H9 (cell line): Measurements from ENCODE around the gene UNC45A. TPM values are rescaled to one million over a fixed set of nuclear protein-coding genes. Genes with fewer than 3 reads are reported as not detected.

Source experiments
- DNase-seq: peaks from one replicate; pipeline ENCODE4 v3.0.0-alpha.2; 2017
- H2AFZ ChIP-seq: one replicate; pipeline ENCODE4 v1.6.1; 2013; ENCODE audit warnings: mild to moderate bottlenecking, low read length, control low read depth, moderate library complexity
- H2AK5ac ChIP-seq: 2 replicates; pipeline ENCODE4 v1.6.1; 2013; ENCODE audit warnings: low read length, control low read depth, mixed read lengths; ENCODE audit not compliant: insufficient read length
- H2BK120ac ChIP-seq: one replicate; pipeline ENCODE4 v1.6.1; 2013; ENCODE audit warnings: low read depth, mild to moderate bottlenecking, low read length, control low read depth, inconsistent platforms; ENCODE audit not compliant: poor library complexity, severe bottlenecking
- H2BK12ac ChIP-seq: 2 replicates; pipeline ENCODE4 v1.6.1; 2013; ENCODE audit warnings: low read length, control low read depth, mixed read lengths, low read depth; ENCODE audit not compliant: insufficient read length
- H2BK15ac ChIP-seq: 2 replicates; pipeline ENCODE4 v1.6.1; 2013; ENCODE audit warnings: low read depth, low read length, control low read depth
- H2BK20ac ChIP-seq: one replicate; pipeline ENCODE4 v1.6.1; 2013; ENCODE audit warnings: low read depth, mild to moderate bottlenecking, low read length, control low read depth, inconsistent platforms; ENCODE audit not compliant: poor library complexity, severe bottlenecking
- H2BK5ac ChIP-seq: 2 replicates; pipeline ENCODE4 v1.6.1; 2013; ENCODE audit warnings: low read length, control low read depth, mixed read lengths; ENCODE audit not compliant: insufficient read length
- H3K14ac ChIP-seq: 2 replicates; pipeline ENCODE4 v1.6.1; 2013; ENCODE audit warnings: low read length, control low read depth; ENCODE audit not compliant: insufficient read depth
- H3K18ac ChIP-seq: 2 replicates; pipeline ENCODE4 v1.6.1; 2013; ENCODE audit warnings: low read depth, mild to moderate bottlenecking, mixed read lengths, low read length, control low read depth; ENCODE audit not compliant: insufficient read length
- H3K23ac ChIP-seq: 2 replicates; pipeline ENCODE4 v1.6.1; 2013; ENCODE audit warnings: low read length, control low read depth, mixed read lengths, low read depth; ENCODE audit not compliant: insufficient read length
- H3K23me2 ChIP-seq: 2 replicates; pipeline ENCODE4 v1.6.1; 2013; ENCODE audit warnings: low read depth, mild to moderate bottlenecking, mixed read lengths, low read length, control low read depth; ENCODE audit not compliant: insufficient read length, poor library complexity, severe bottlenecking
- H3K27ac ChIP-seq: 2 replicates; pipeline ENCODE4 v1.5.1; 2013; ENCODE audit warnings: low read length, control low read depth, mixed read lengths, low read depth; ENCODE audit not compliant: insufficient read length
- H3K27me3 ChIP-seq: 2 replicates; pipeline ENCODE4 v1.6.1; 2013; ENCODE audit warnings: low read length, control low read depth, inconsistent platforms; ENCODE audit not compliant: insufficient read depth
- H3K4ac ChIP-seq: 2 replicates; pipeline ENCODE4 v1.6.1; 2013; ENCODE audit warnings: low read depth, mild to moderate bottlenecking, control low read depth, inconsistent platforms, low read length, moderate library complexity
- H3K4me1 ChIP-seq: 2 replicates; pipeline ENCODE4 v1.6.1; 2013; ENCODE audit warnings: low read length, control low read depth, inconsistent platforms; ENCODE audit not compliant: insufficient read depth
- H3K4me2 ChIP-seq: 2 replicates; pipeline ENCODE4 v1.6.1; 2013; ENCODE audit warnings: low read length, control low read depth, mixed read lengths; ENCODE audit not compliant: insufficient read length, insufficient read depth
- H3K56ac ChIP-seq: 2 replicates; pipeline ENCODE4 v1.6.1; 2013; ENCODE audit warnings: low read depth, mild to moderate bottlenecking, mixed read lengths, low read length, control low read depth; ENCODE audit not compliant: insufficient read length
- H3K79me1 ChIP-seq: 2 replicates; pipeline ENCODE4 v1.6.1; 2013; ENCODE audit warnings: low read depth, mild to moderate bottlenecking, moderate library complexity, low read length, control low read depth, inconsistent platforms; ENCODE audit not compliant: insufficient read depth, poor library complexity, severe bottlenecking
- H3K79me2 ChIP-seq: 2 replicates; pipeline ENCODE4 v1.6.1; 2013; ENCODE audit warnings: low read length, control low read depth, inconsistent platforms; ENCODE audit not compliant: insufficient read depth
- H3K9ac ChIP-seq: 2 replicates; pipeline ENCODE4 v1.6.1; 2013; ENCODE audit warnings: low read length, control low read depth, mixed read lengths; ENCODE audit not compliant: insufficient read length; ENCODE audit errors: extremely low read depth
- H3K9me3 ChIP-seq: one replicate; pipeline ENCODE4 v1.6.1; 2013; ENCODE audit warnings: low read depth, low read length, inconsistent platforms; ENCODE audit not compliant: control insufficient read depth
- H3T11ph ChIP-seq: one replicate; pipeline ENCODE4 v1.6.1; 2013; ENCODE audit warnings: mild to moderate bottlenecking, low read length, control low read depth, inconsistent platforms
- H4K20me1 ChIP-seq: one replicate; pipeline ENCODE4 v1.6.1; 2013; ENCODE audit not compliant: control insufficient read depth, insufficient read length, insufficient read depth
- H4K5ac ChIP-seq: 2 replicates; pipeline ENCODE4 v1.6.1; 2013; ENCODE audit warnings: low read depth, mild to moderate bottlenecking, mixed read lengths, low read length, control low read depth; ENCODE audit not compliant: insufficient read length
- H4K8ac ChIP-seq: replicated peaks from 2 replicates; pipeline ENCODE4 v1.6.1; 2013; ENCODE audit warnings: low read length, control low read depth, mixed read lengths, low read depth; ENCODE audit not compliant: insufficient read length
- H4K91ac ChIP-seq: 2 replicates; pipeline ENCODE4 v1.6.1; 2013; ENCODE audit warnings: low read depth, mild to moderate bottlenecking, moderate library complexity, mixed read lengths, low read length, control low read depth; ENCODE audit not compliant: insufficient read length
- H3K27ac Mint-ChIP-seq, 3 experiments: 2 replicates in 2 of 3; 3 replicates in 1 of 3; pipeline ENCODE4 v1.8.0; 2020 to 2021; ENCODE audit warnings: mixed read lengths in 3 of 3, mild to moderate bottlenecking in 1 of 3, moderate library complexity in 1 of 3
- H3K27me3 Mint-ChIP-seq: 2 replicates; pipeline ENCODE4 v1.8.0; 2021; ENCODE audit warnings: low read depth, mild to moderate bottlenecking, moderate library complexity, mixed read lengths
- H3K36me3 Mint-ChIP-seq, 3 experiments: 2 replicates in 2 of 3; 3 replicates in 1 of 3; pipeline ENCODE4 v1.8.0; 2020 to 2021; ENCODE audit warnings: low read depth in 3 of 3, mixed read lengths in 3 of 3; ENCODE audit not compliant: insufficient read depth in 1 of 3
- H3K4me1 Mint-ChIP-seq, 2 experiments: 2 replicates each; pipeline ENCODE4 v1.8.0; 2020; ENCODE audit warnings: mixed read lengths in 2 of 2
- H3K4me3 Mint-ChIP-seq, 2 experiments: 2 replicates in 1 of 2; 3 replicates in 1 of 2; pipeline ENCODE4 v1.8.0; 2020 to 2021; ENCODE audit warnings: mild to moderate bottlenecking in 2 of 2, mixed read lengths in 2 of 2, moderate library complexity in 1 of 2
- H3K9me3 Mint-ChIP-seq, 2 experiments: 2 replicates in 1 of 2; 3 replicates in 1 of 2; pipeline ENCODE4 v1.8.0; 2020; ENCODE audit warnings: mild to moderate bottlenecking in 2 of 2, mixed read lengths in 2 of 2, moderate library complexity in 1 of 2
- CTCF ChIP-seq: fragments of 200-600 bp; sonication (generic); conservative IDR thresholded peaks from 3 replicates; pipeline ENCODE4 v1.8.0; 2021; ENCODE audit warnings: antibody characterized with exemption, mild to moderate bottlenecking
- WGBS: extraction: QIAGEN DNeasy Blood & Tissue Kit; methylation state at CpG from one replicate; pipeline ENCODE4 v1.1.7; 2013; ENCODE audit warnings: missing lambda C conversion rate, low lambda C conversion rate, mixed read lengths; ENCODE audit not compliant: insufficient read length; ENCODE audit errors: extremely low coverage; 5-methylcytosine and 5-hydroxymethylcytosine counted together
- total RNA-seq: library from RNA; stranded (reverse); gene quantifications from 2 replicates; pipeline ENCODE4 v1.2.1, GENCODE V29; 2021

UNC45A gene
- total RNA-seq, 1 experiment from 2014 or later, result 84.6 TPM

GRCh38 chr15:90913398-90913944, 21.6 kb upstream of the UNC45A start:
- no peak overlapping the region for H2AK5ac ChIP-seq
- H3K4me1 ChIP-seq, result no peaks in the 10 kb centered on the region
- no peaks in the 10 kb centered on the region for H3K79me1 ChIP-seq
- no peak overlapping the region for H3K4me3 Mint-ChIP-seq
- H3K27ac Mint-ChIP-seq, result peak overlapping the region in 1 of 3 experiments; percentile 11; a peak in 1 of 7 replicates
- H3K14ac ChIP-seq, result no peak overlapping the region
- no peak overlapping the region for H2AFZ ChIP-seq
- H3K36me3 Mint-ChIP-seq, result peaks cover 2 to 50% (median 10%) of the 10 kb centered on the region in 3 experiments; a peak in 5 of 7 replicates
- no peaks in the 10 kb centered on the region for H3K27me3 Mint-ChIP-seq
- H2BK20ac ChIP-seq, result no peak overlapping the region
- H3K27ac ChIP-seq, result no peak overlapping the region
- H3T11ph ChIP-seq, result no peak overlapping the region
- no peak overlapping the region for H2BK5ac ChIP-seq
- no peak overlapping the region for H4K91ac ChIP-seq
- TF ChIP-seq CTCF, result no peak
- no peak overlapping the region for H2BK120ac ChIP-seq
- H3K27me3 ChIP-seq, result no peaks in the 10 kb centered on the region
- H3K56ac ChIP-seq, result no peak overlapping the region
- no peaks in the 10 kb centered on the region for H4K20me1 ChIP-seq
- no peak for DNase-seq
- H3K9me3 Mint-ChIP-seq, result no peaks in the 10 kb centered on the region
- no peaks in the 10 kb centered on the region for H3K23me2 ChIP-seq
- H3K9ac ChIP-seq, result no peak overlapping the region
- H3K79me2 ChIP-seq, result no peaks in the 10 kb centered on the region
- no peak overlapping the region for H4K5ac ChIP-seq
- no peak overlapping the region for H3K18ac ChIP-seq
- no peak overlapping the region for H3K23ac ChIP-seq
- H2BK12ac ChIP-seq, result no peak overlapping the region
- no CpG with 5 or more reads among the region's 12 CpGs for WGBS
- H4K8ac ChIP-seq, result no peak overlapping the region
- H3K4me1 Mint-ChIP-seq, result peaks cover 3 to 8% of the 10 kb centered on the region in 2 experiments; a peak in 2 of 4 replicates
- H2BK15ac ChIP-seq, result no peak overlapping the region
- H3K9me3 ChIP-seq, result no peaks in the 10 kb centered on the region
- no peak overlapping the region for H3K4ac ChIP-seq
- no peak overlapping the region for H3K4me2 ChIP-seq
